Inferior parietal cortex (tissue), 1 donor: ENCODE measurements around the gene COX19.

Experiments
- DNase-seq: peaks from one replicate; pipeline ENCODE4 v3.0.0-alpha.2; 2016; ENCODE audit errors: extremely low spot score

COX19 gene, protein sequence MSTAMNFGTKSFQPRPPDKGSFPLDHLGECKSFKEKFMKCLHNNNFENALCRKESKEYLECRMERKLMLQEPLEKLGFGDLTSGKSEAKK

DNA sequence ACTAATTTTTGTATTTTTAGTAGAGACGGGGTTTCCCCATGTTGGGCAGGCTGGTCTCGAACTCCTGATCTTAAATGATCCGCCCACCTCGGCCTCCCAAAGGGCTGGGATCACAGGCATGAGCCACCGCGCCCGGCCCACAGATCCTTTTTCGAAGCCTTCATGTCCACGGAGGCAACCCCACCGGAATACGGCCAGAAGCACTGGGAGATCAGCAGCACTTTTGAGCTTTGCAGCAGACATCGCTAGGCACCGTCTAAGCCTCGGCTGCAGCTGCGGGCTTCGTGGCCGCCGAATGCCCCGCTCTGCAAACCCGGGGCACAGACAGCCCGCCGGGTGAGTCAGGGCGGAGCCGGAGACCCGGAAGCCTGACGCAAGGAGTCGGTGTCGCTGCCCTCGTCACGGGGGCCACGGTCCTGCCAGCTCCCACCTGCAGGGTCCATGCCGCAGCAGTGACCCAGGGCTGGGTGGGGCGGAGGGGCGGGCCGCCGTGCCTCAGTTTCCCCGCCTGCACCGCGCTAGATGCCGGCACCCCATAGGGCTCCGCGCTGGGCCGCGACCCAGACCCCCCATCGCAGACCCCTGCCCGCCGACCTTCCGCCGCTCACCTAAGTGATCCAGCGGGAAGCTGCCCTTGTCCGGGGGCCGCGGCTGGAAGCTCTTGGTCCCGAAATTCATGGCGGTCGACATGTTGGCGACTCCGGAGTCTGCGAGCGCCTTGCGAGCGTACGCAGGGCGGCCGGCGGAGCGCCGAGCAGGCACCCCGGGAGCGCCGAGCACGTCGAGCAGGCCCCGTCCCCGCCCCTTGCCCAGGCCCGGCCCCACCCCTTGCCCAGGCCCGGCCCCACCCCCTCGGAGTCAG, at the start of gene COX19:
Gene COX19 (minus strand): TSS at position 730 of the 862 bp plus-strand sequence. CDS start 40 bp downstream, at position 690.
- DNase-seq: peak; percentile 77

- DNase-seq: no peak
Measured at GRCh38 chr7:1024331-1024841, 49.0 kb upstream of the COX19 start.

- no peak for DNase-seq
Measured at GRCh38 chr7:1022801-1023465, 47.6 kb upstream of the COX19 start.

GRCh38 chr7:1022356-1022755, 47.0 kb upstream of the COX19 start:
- no peak for DNase-seq

GRCh38 chr7:1021931-1022330, 46.6 kb upstream of the COX19 start:
- DNase-seq: no peak

- no peak for DNase-seq
Measured at GRCh38 chr7:1021366-1021765, 46.0 kb upstream of the COX19 start.

GRCh38 chr7:1020849-1021251, 45.5 kb upstream of the COX19 start:
- no peak for DNase-seq

DNA sequence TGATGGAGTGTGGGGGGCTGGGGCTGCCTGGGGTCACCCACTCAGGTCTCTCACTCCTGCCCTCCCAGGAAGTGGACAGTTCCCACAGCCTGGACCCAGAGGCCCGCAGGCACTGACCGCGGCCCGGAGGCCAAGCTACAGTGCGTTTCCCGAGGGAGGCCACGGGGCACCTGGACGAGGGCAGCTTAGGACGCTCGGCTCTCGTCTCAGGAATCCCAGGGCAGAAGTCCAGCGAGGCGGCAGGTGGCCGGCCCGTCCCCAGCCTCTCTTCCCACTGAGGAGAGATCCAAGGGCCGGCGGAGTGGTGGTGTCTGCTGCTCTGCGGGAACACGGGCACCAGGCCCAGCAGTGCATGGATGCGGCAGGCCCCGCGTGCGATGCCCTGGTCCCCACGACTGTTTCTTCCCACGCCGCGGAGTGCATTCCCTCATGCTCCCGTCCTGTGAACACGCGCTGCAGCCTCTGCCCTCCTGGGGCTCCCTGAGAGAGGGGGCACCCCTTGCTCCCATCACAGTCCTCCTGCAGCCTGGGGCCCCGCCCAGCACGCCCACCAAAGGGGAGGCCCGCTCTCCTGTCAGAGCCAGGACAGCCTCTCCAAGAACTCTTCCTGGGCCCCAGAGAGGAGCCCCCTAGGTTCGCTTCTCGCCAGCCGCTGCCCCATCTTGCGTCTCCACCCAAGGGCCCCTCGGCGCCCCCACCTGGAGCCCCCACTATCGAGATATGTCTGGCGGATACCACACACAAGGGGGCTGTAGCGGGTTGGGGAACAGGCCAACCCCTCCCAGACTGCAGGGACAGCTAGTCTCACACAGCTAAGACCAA, 44.7 kb upstream of the COX19 start:
- DNase-seq: no peak

GRCh38 chr7:1019255-1019785, 44.0 kb upstream of the COX19 start:
- no peak for DNase-seq

GRCh38 chr7:1018334-1018695, 43.0 kb upstream of the COX19 start:
- no peak for DNase-seq

GRCh38 chr7:1017586-1018333, 42.4 kb upstream of the COX19 start:
- no peak for DNase-seq

DNA sequence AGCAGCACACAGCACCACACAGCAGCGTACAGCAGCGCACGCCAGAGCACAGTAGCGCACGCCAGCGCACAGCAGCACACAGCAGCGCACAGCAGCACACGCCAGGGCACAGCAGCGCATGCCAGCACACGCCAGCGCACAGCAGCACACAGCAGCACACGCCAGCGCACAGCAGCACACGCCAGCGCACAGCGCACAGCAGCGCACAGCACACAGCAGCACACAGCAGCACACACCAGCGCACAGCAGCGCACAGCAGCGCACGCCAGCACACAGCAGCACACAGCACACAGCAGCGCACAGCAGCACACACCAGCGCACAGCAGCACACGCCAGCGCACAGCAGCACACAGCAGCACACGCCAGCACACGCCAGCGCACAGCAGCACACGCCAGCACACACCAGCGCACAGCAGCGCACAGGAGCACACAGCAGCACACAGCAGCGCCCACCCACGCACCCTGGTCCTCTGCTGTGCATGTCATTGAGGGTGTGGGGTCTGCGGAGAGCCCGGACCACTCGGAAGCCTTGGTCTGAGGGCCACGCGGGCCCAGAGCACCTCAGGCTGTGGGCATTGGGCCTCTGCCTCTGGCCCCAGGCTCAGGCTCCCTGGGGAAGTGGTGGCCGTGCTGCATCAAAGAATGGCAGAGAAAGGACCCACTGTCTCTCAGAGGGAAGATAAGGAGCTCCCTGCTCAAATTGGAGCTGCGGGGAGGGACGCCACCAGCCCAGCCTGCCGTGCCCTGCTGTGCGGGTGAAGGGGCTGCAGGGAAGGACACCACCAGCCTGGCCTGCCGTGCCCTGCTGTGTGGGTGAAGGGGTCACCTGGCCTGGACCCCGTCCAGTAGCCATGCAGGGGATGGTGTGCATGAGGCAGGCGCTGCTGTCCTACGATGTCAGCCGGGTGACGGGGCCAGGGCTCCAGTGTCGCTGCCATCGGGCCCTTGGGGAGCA, 41.5 kb upstream of the COX19 start:
- DNase-seq: no peak

DNA sequence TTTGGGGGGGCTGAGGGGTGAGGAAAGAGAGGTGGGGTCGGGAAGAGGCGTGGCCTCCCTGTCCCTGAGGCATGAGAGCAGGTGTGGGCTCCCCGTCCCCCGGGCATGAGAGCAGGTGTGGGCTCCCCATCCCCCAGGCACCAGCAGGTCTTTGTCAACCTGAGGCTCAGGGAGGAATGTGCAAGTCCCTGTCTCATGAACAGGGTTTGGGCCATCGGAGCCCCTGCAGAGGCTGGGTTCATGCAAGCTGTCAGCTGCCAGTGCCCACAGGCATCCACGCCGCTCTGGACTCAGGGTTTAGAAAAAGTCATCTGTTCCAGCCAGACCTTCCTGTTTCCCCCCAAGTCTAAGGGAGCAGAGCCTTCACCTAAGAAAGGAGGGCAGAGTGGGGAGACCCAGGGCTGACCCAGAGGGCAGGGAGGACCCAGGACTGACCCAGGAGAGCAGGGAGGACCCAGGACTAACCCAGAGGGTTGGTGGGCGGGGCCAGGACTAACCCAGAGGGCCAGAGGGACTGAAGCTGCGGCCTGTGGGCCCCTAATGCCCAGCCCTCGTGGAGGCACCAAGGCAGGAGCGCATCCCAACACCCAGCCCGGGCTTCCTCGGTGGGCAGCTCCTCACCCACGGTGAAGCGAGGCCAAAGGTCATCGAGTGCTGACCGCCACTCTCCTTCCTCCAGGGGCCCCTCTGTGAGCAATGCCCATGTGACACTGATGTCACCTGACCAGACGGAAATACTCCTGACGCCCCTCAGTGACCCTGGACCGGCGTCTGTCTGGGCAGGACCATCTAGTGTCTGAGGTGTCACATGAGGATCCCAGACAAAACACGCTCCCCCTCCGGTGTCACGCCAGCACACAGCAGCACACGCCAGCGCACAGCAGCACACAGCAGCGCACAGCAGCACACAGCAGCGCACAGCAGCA, 40.1 kb upstream of the COX19 start:
- no peak for DNase-seq

DNA sequence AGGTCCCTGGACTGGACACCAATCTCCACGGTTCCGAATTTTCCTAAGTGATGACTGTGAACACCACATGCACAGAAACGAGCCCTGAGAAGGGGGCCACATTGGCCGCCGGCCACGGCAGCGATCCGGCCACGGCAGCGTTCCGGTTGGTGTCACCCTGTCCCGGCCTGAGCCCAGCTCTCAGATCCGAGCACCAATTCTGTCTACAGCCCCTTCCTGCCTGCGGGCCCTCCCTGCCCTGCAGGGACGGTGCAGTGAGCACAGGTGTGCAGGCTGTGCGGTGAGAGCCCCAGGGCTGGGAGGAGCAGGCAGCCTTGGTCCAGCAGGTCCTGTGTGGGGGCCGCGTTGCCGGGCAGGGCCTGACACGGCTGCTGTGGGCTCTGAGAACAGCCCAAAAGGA, 39.3 kb upstream of the COX19 start:
- no peak for DNase-seq

- no peak for DNase-seq
Measured at GRCh38 chr7:1013581-1013980, 38.2 kb upstream of the COX19 start.

DNA sequence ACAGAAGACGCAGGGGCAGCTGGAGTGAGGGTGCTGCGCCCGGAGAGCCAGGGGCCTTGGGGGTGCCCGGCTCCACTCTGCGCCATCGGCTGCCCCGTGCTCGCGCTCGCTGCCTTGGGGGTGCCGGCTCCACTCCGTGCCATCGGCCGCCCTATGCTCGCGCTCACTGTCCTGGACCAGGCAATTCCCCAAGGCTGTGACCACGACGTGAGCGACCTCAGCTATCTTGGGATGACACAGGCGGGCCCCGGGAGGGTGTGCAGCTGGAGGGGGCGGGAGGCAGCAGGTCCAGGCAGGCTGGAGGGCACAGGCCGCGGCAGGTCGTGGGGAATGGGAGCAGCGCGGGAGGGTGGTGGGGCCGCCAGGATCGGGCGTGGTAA, 37.4 kb upstream of the COX19 start:
- no peak for DNase-seq

- DNase-seq: no peak
Measured at GRCh38 chr7:1012004-1012715, 36.8 kb upstream of the COX19 start.
